Uterus (tissue), 2 donors: Measurements from ENCODE around the gene SYNGR2.

Experiments used
- POLR2A ChIP-seq, 2 donors: fragments of 450-650 bp; IDR thresholded peaks; one replicate each; pipeline ENCODE4 v1.6.1; 2016; ENCODE audit warnings: antibody characterized with exemption in 2 of 2, mild to moderate bottlenecking in 1 of 2, moderate library complexity in 1 of 2
- TF ChIP-seq, protein P1 (sequence below), 4 experiments: fragments of 200-600 bp in 2 of 4; fragments of 450-650 bp in 2 of 4; sonication (generic) in 2 of 4; IDR thresholded peaks; one replicate each; pipeline ENCODE4 v1.5.1; 2016 to 2019; ENCODE audit warnings: antibody characterized with exemption in 4 of 4, mild to moderate bottlenecking in 2 of 4, moderate library complexity in 1 of 4

DNA sequence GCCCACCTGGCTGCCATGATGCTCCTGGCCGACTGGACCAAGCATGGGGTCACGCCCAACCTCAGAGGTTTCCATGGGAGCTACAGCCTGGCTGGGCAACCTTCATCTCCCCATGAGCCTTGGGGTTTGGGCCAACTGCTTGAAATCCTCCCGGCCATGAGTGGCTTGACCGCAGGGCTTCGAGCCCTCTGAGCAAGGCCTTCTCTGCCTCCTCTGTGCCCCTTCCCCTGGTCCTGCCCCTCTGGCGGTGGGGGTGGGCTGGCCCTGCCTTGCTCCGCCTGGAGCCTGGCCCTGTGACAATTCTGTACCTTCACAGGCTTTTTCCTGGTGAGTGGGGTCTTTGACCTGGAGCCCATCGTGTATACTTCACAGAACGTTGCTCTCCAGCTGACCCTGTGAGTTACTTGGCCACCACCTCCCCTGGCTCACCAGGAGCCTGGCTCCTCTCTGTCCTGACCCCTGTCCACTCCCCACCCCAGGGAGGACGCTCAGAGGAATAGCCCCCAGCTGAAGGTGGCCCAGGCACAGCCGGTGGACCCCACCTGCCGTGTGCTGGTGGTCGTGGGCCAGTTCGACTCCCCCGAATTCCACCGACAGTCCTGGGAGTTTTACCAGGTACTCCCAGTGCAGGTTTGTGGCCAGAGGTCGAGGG is 36.9 kb downstream of the SYNGR2 start:
- TF ChIP-seq, protein P1, sequence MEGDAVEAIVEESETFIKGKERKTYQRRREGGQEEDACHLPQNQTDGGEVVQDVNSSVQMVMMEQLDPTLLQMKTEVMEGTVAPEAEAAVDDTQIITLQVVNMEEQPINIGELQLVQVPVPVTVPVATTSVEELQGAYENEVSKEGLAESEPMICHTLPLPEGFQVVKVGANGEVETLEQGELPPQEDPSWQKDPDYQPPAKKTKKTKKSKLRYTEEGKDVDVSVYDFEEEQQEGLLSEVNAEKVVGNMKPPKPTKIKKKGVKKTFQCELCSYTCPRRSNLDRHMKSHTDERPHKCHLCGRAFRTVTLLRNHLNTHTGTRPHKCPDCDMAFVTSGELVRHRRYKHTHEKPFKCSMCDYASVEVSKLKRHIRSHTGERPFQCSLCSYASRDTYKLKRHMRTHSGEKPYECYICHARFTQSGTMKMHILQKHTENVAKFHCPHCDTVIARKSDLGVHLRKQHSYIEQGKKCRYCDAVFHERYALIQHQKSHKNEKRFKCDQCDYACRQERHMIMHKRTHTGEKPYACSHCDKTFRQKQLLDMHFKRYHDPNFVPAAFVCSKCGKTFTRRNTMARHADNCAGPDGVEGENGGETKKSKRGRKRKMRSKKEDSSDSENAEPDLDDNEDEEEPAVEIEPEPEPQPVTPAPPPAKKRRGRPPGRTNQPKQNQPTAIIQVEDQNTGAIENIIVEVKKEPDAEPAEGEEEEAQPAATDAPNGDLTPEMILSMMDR (IDR thresholded peaks at IDR 0.05): no peak
- TF ChIP-seq POLR2A (IDR thresholded peaks at IDR 0.05): no peak
